Adrenal gland (tissue), 12 donors: ENCODE measurements around the gene ANKMY1. TPM values are rescaled to one million over a fixed set of nuclear protein-coding genes. Genes with fewer than 3 reads are reported as not detected.
A peak's percentile ranks its signal among the peaks of the same experiment; 100 is the strongest.

Experiments
- DNase-seq, 7 donors: peaks; one replicate each; pipeline ENCODE4 v3.0.0-alpha.2; 2019 to 2020
- H3K27ac ChIP-seq, 5 donors: fragments of 200-600 bp; sonication (generic) in 4 of 5; 1 replicate in 3 of 5; 2 replicates in 2 of 5; pipeline versions ENCODE4 v1.5.1 to v1.8.0; 2016 to 2020; ENCODE audit warnings: mild to moderate bottlenecking in 1 of 5
- H3K27me3 ChIP-seq: fragments of 200-600 bp; 2 replicates; pipeline ENCODE4 v1.8.0; 2021
- H3K36me3 ChIP-seq, 2 donors: fragments of 200-600 bp; replicated peaks in 1 of 2; 1 replicate in 1 of 2; 2 replicates in 1 of 2; pipeline versions ENCODE4 v1.5.1 to v1.8.0; 2018 to 2022
- H3K4me1 ChIP-seq, 2 donors: fragments of 200-600 bp; replicated peaks in 1 of 2; 1 replicate in 1 of 2; 2 replicates in 1 of 2; pipeline versions ENCODE4 v1.5.1 to v1.8.0; 2018 to 2021
- H3K4me3 ChIP-seq, 4 donors: fragments of 200-600 bp; sonication (generic) in 3 of 4; one replicate each; pipeline ENCODE4 v1.5.1; 2016 to 2018
- H3K9me3 ChIP-seq, 3 donors: fragments of 200-600 bp; sonication (generic) in 1 of 3; replicated peaks in 1 of 3; 1 replicate in 2 of 3; 2 replicates in 1 of 3; pipeline versions ENCODE4 v1.5.1 to v1.8.0; 2016 to 2021
- CTCF ChIP-seq, 6 experiments: fragments of 450-650 bp in 4 of 6; fragments of 200-600 bp in 2 of 6; sonication (generic) in 1 of 6; IDR thresholded peaks; 1 replicate in 5 of 6; 2 replicates in 1 of 6; pipeline versions ENCODE4 v1.5.1 to v1.8.0; 2016 to 2021; ENCODE audit warnings: antibody characterized with exemption in 6 of 6, mild to moderate bottlenecking in 2 of 6, moderate library complexity in 1 of 6
- POLR2A ChIP-seq, 2 donors: fragments of 450-650 bp; IDR thresholded peaks; one replicate each; pipeline ENCODE4 v1.6.1; 2017; ENCODE audit warnings: antibody characterized with exemption in 2 of 2, mild to moderate bottlenecking in 2 of 2, moderate library complexity in 1 of 2
- WGBS, 4 donors: extraction: QIAGEN DNeasy Blood & Tissue Kit in 2 of 4; methylation state at CpG; one replicate each; pipeline versions ENCODE4 v1.1.5 to v1.1.7; 2013 to 2017; 5-methylcytosine and 5-hydroxymethylcytosine counted together
- intact Hi-C, 2 donors: fragments of 100-400 bp; cut with DNase I; formaldehyde crosslinking; loops; one replicate each; pipeline versions ENCODE4 v1.14.1 to v1.15.0; 2022 to 2023
- polyA plus RNA-seq, 3 donors: library from polyadenylated mRNA; stranded (reverse); fragments of 200-250 nt in 2 of 3; fragments of 350-450 nt in 1 of 3; fragmentation: Illumina TruSeq in 1 of 3; extraction: RNeasy Lipid Tissue Mini Kit (QIAGEN cat#74804) in 1 of 3; gene quantifications; one replicate each; pipeline ENCODE4 v1.2.3, GENCODE V29; 2013 to 2014
- total RNA-seq, 9 donors: library from RNA; depleted of rRNA in 4 of 9; stranded (reverse); fragments of >200 nt in 4 of 9; fragments of 120-200 nt in 1 of 9; fragmentation: NEBNext Ultra II Directional in 1 of 9; extraction: Animal tissue kit (Norgen Biotek cat#: 25700) in 1 of 9; gene quantifications; one replicate each; pipeline versions ENCODE4 v1.1.0 to v1.2.4, GENCODE V29; 2013 to 2023
- donor health status: healthy with polysubstance abuse.
- donor health status: Bipolar disorder and iron deficiency.
- donor health status: DM: yes; HTN: yes; CAD: no.
- donor health status: DM: no; HTN: no; CAD: no.
- donor health status: DM: no; HTN: no; CAD: no.
- donor health status: DM: yes; HTN: yes; CAD: no.

The ANKMY1 gene
- total and polyA plus RNA-seq, 12 donors: 7.2 to 31.7 (median 12.0) TPM

GRCh38 chr2:240502059-240502429, 55.7 kb downstream of the ANKMY1 start:
- DNase-seq: peak in 2 of 7 donors; percentile 14 to 31
- TF ChIP-seq POLR2A (IDR thresholded peaks at IDR 0.05) (no peak), CTCF (IDR thresholded peaks at IDR 0.05) (no peak)

GRCh38 chr2:240501531-240501991, 56.2 kb downstream of the ANKMY1 start:
- intact Hi-C loops: no loop called here
- Histone ChIP-seq H3K36me3 (no peaks in the 10 kb centered on the region), H3K9me3 (no peaks in the 10 kb centered on the region), H3K27ac (no peak overlapping the region), H3K27me3 (no peaks in the 10 kb centered on the region), H3K4me1 (peaks cover 0 to 6% of the 10 kb centered on the region in 2 donors), H3K4me3 (no peak overlapping the region)
- TF ChIP-seq POLR2A (IDR thresholded peaks at IDR 0.05) (no peak), CTCF (IDR thresholded peaks at IDR 0.05) (no peak)
- DNase-seq: peak in 2 of 7 donors; percentile 11 to 27
- WGBS, 4 donors: 83 to 96% (median 89%) methylated on average over 6 to 13 of the region's 13 CpGs

More at GRCh38 chr2:240502059-240502429, 55.7 kb downstream of the ANKMY1 start:
- 91 to 100% (median 97%) methylated on average over 1 to 5 of the region's 5 CpGs for WGBS, 4 donors
- H3K27me3 ChIP-seq: no peaks in the 10 kb centered on the region
- H3K36me3 ChIP-seq: no peaks in the 10 kb centered on the region
- H3K27ac ChIP-seq: no peak overlapping the region
- peaks cover 0 to 6% of the 10 kb centered on the region in 2 donors for H3K4me1 ChIP-seq
- no peaks in the 10 kb centered on the region for H3K9me3 ChIP-seq
- no peak overlapping the region for H3K4me3 ChIP-seq
- intact Hi-C loops: no loop called here

- H3K27me3 ChIP-seq: no peaks in the 10 kb centered on the region
- no peaks in the 10 kb centered on the region for H3K36me3 ChIP-seq
- peak in 6 of 7 donors; percentile 29 to 67 (median 50) for DNase-seq
- intact Hi-C loops: no loop called here
- H3K9me3 ChIP-seq: no peaks in the 10 kb centered on the region
- no peak overlapping the region for H3K4me3 ChIP-seq
- H3K4me1 ChIP-seq: peaks cover 0 to 6% of the 10 kb centered on the region in 2 donors
- peak overlapping the region in 1 of 5 donors; percentile 22 for H3K27ac ChIP-seq
- TF ChIP-seq CTCF (IDR thresholded peaks at IDR 0.05) (no peak), POLR2A (IDR thresholded peaks at IDR 0.05) (no peak)
- WGBS, 4 donors: 55 to 77% (median 65%) methylated on average over 17 to 24 of the region's 24 CpGs
Observed at GRCh38 chr2:240500561-240501423, 57.0 kb downstream of the ANKMY1 start.

GRCh38 chr2:240499309-240500301, 58.2 kb downstream of the ANKMY1 start:
- H3K27me3 ChIP-seq: no peaks in the 10 kb centered on the region
- peak in 2 of 7 donors; percentile 17 to 44 for DNase-seq
- 92 to 97% (median 93%) methylated on average over 24 to 32 of the region's 32 CpGs for WGBS, 4 donors
- intact Hi-C loops: no loop called here
- TF ChIP-seq CTCF (IDR thresholded peaks at IDR 0.05) (no peak), POLR2A (IDR thresholded peaks at IDR 0.05) (no peak)
- peaks cover 0 to 6% of the 10 kb centered on the region in 2 donors for H3K4me1 ChIP-seq
- H3K9me3 ChIP-seq: no peaks in the 10 kb centered on the region
- H3K27ac ChIP-seq: no peak overlapping the region
- no peaks in the 10 kb centered on the region for H3K36me3 ChIP-seq
- no peak overlapping the region for H3K4me3 ChIP-seq
